ENCODE data around the gene SYMPK.

GRCh38 chr19:45785097-45785496, 77.8 kb downstream of the SYMPK start:
- TF ChIP-seq CTCF (IDR thresholded peaks at IDR 0.05), result no peak
- TF ChIP-seq POLR2A (IDR thresholded peaks at IDR 0.05), result no peak
